OCI-LY1 (cell line): ENCODE results near the gene NFYC.

ENCODE experiments used
- CTCF ChIP-seq: fragments of 200-600 bp; sonication (generic), shearing (Covaris generic); IDR thresholded peaks from 2 replicates; pipeline ENCODE4 v1.5.1; 2017; ENCODE audit warnings: mild to moderate bottlenecking, antibody characterized with exemption, low read length, moderate library complexity, mixed read lengths
- EZH2 ChIP-seq: fragments of 200-600 bp; sonication (generic), shearing (Covaris generic); IDR thresholded peaks from 2 replicates; pipeline ENCODE4 v1.8.0; 2017; ENCODE audit warnings: borderline replicate concordance, mixed run types, mild to moderate bottlenecking, antibody characterized with exemption, low read length, moderate library complexity, mixed read lengths

- TF ChIP-seq EZH2 (no peak), CTCF (no peak)
Observed at GRCh38 chr1:40646315-40646714, 45.2 kb upstream of the NFYC start.
